CD4-positive, CD25-positive, alpha-beta regulatory T cell (primary cell): ENCODE data around the gene JSRP1. TPM values are rescaled to one million over a fixed set of nuclear protein-coding genes. Genes with fewer than 3 reads are reported as not detected.

Experiments
- ATAC-seq, 2 donors: fragments of 150-1000 bp; cut with Tn5 transposase; one replicate each; pipeline ENCODE4 v1.10.0; 2021; ENCODE audit warnings: low read depth in 2 of 2, moderate number of reproducible peaks in 2 of 2, moderate library complexity in 1 of 2
- DNase-seq, 3 donors: peaks; one replicate each; pipeline versions ENCODE4 v3.0.0 to v3.0.0-alpha.2; 2012 to 2022; ENCODE audit warnings: mixed read lengths in 1 of 3
- H3K27ac ChIP-seq: one replicate; pipeline ENCODE4 v1.7.0; 2013; ENCODE audit warnings: mild to moderate bottlenecking, low read length; ENCODE audit not compliant: insufficient read depth, poor library complexity, severe bottlenecking
- H3K27me3 ChIP-seq: one replicate; pipeline ENCODE4 v1.7.0; 2013; ENCODE audit warnings: low read length; ENCODE audit not compliant: control insufficient read depth, insufficient read depth
- H3K36me3 ChIP-seq: one replicate; pipeline ENCODE4 v1.7.0; 2013; ENCODE audit warnings: mild to moderate bottlenecking, low read length, moderate library complexity; ENCODE audit not compliant: control insufficient read depth, insufficient read depth
- H3K4me1 ChIP-seq: 2 replicates; pipeline ENCODE4 v1.7.0; 2013; ENCODE audit warnings: mild to moderate bottlenecking, low read length; ENCODE audit not compliant: insufficient read depth, control insufficient read depth, poor library complexity, severe bottlenecking
- H3K4me3 ChIP-seq: one replicate; pipeline ENCODE4 v1.7.0; 2013; ENCODE audit warnings: low read depth, mild to moderate bottlenecking, low read length, moderate library complexity
- H3K9me3 ChIP-seq, 2 experiments: 1 replicate in 1 of 2; 2 replicates in 1 of 2; pipeline ENCODE4 v1.7.0; 2013; ENCODE audit warnings: low read length in 2 of 2, mild to moderate bottlenecking in 1 of 2, moderate library complexity in 1 of 2; ENCODE audit not compliant: control insufficient read depth in 2 of 2
- H3K27ac Mint-ChIP-seq, 3 donors: one replicate each; pipeline ENCODE4 v1.8.0; 2020 to 2022; ENCODE audit warnings: mild to moderate bottlenecking in 3 of 3, mixed read lengths in 3 of 3, moderate library complexity in 2 of 3
- H3K27me3 Mint-ChIP-seq: one replicate; pipeline ENCODE4 v1.8.0; 2022; ENCODE audit warnings: mild to moderate bottlenecking, mixed read lengths
- H3K36me3 Mint-ChIP-seq: one replicate; pipeline ENCODE4 v1.8.0; 2020; ENCODE audit warnings: mixed read lengths
- H3K4me1 Mint-ChIP-seq, 4 donors: one replicate each; pipeline ENCODE4 v1.8.0; 2020 to 2022; ENCODE audit warnings: mixed read lengths in 4 of 4, mild to moderate bottlenecking in 1 of 4
- H3K4me3 Mint-ChIP-seq, 4 donors: one replicate each; pipeline ENCODE4 v1.8.0; 2020 to 2022; ENCODE audit warnings: mild to moderate bottlenecking in 4 of 4, mixed read lengths in 4 of 4, moderate library complexity in 3 of 4
- H3K9me3 Mint-ChIP-seq, 7 donors: one replicate each; pipeline ENCODE4 v1.8.0; 2020 to 2022; ENCODE audit warnings: mixed read lengths in 7 of 7, mild to moderate bottlenecking in 3 of 7, moderate library complexity in 2 of 7
- polyA plus RNA-seq, 4 donors: library from polyadenylated mRNA; unstranded; fragments of 300-500 nt; fragmentation: Illumina TruSeq; gene quantifications; one replicate each; pipeline ENCODE4 v1.2.3, GENCODE V29; 2021
- total RNA-seq: library from RNA; stranded (reverse); gene quantifications from one replicate; pipeline ENCODE4 v1.2.3, GENCODE V29; 2022

JSRP1 gene
- total and polyA plus RNA-seq, 5 donors from 2014 or later: 0.89 to 2.4 (median 1.6) TPM

DNA sequence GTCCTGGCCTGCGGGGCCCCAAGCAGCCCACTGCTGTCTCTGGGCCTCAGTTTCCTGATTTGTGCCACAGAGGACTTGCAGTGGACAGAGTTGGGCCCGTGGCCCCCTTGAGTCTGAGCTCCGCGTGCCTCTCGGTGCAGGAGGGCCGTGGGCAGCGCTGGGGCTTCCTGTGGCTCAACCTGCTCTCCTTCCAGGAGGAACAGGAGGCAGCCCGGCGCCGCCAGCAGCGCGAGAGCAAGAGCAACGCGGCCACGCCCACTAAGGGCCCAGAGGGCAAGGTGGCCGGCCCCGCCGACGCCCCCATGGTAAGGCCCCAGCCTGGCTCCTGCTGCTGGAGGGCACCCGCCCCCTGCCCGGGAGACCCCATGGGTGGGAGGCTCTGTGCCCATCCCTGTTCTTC, 46.0 kb downstream of the JSRP1 start:
- H3K36me3 Mint-ChIP-seq: peaks cover 12% of the 10 kb centered on the region
- Histone ChIP-seq H3K27ac (no peak overlapping the region), H3K36me3 (peaks cover 17% of the 10 kb centered on the region), H3K4me1 (no peaks in the 10 kb centered on the region), H3K9me3 (no peaks in the 10 kb centered on the region), H3K27me3 (no peaks in the 10 kb centered on the region), H3K4me3 (no peak overlapping the region)
- H3K4me3 Mint-ChIP-seq: no peak overlapping the region
- peaks cover 0 to 7% (median 2%) of the 10 kb centered on the region in 4 donors for H3K4me1 Mint-ChIP-seq
- H3K27ac Mint-ChIP-seq: no peak overlapping the region
- no peaks in the 10 kb centered on the region for H3K9me3 Mint-ChIP-seq
- H3K27me3 Mint-ChIP-seq: no peaks in the 10 kb centered on the region
- DNase-seq (no peak), ATAC-seq (no peak)

DNA sequence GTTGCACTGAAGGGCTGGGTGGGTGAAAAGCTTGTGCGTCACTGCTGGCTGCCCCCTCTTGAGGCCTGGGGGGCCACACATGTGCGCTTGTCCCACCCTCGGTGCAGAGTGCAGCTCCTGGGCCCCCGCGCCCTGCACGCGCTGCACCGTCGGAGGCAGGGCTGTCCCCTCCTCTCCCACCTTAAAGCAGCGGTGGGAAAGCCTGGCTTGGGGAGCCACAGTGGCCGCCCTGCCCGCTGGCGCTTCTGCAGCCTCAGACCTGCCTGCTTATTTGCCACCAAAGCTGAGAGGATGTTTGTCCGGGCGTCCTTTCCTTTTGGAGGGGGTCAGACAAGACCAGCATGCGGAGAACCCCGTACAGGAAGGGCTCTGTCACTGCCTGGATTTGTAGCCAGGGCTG, 46.8 kb downstream of the JSRP1 start:
- H3K4me1 ChIP-seq: no peaks in the 10 kb centered on the region
- Mint-ChIP-seq H3K27ac (no peak overlapping the region), H3K9me3 (no peaks in the 10 kb centered on the region), H3K27me3 (no peaks in the 10 kb centered on the region), H3K4me3 (no peak overlapping the region), H3K4me1 (peaks cover 0 to 2% (median under 1%) of the 10 kb centered on the region in 4 donors), H3K36me3 (peaks cover 13% of the 10 kb centered on the region)
- H3K9me3 ChIP-seq: no peaks in the 10 kb centered on the region
- no peak overlapping the region for H3K4me3 ChIP-seq
- peaks cover 18% of the 10 kb centered on the region for H3K36me3 ChIP-seq
- no peaks in the 10 kb centered on the region for H3K27me3 ChIP-seq
- DNase-seq (no peak), ATAC-seq (no peak)
- H3K27ac ChIP-seq: no peak overlapping the region

DNA sequence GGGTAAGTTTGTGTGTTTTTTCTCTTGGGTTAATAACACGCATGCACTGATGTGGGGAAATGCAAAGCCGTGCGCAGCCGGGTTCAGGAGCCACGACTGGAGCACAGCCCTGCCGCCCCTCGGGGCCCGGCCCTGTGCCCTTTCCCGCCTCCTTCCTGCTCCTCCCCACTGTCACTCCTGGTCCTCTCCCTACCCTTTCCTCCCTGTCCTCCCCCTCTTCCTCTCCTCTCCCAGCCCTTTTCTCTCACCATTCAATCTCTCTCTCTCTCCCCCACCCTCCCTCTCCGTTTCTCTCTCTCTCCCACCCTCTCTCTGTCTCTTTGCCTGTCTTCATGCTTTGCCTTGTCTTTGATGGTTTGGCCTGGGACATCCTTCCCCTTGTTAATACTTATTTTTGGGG, 47.2 kb downstream of the JSRP1 start:
- Histone ChIP-seq H3K36me3 (peaks cover 20% of the 10 kb centered on the region), H3K27ac (no peak overlapping the region), H3K9me3 (no peaks in the 10 kb centered on the region), H3K4me1 (no peaks in the 10 kb centered on the region), H3K4me3 (no peak overlapping the region), H3K27me3 (no peaks in the 10 kb centered on the region)
- H3K9me3 Mint-ChIP-seq: no peaks in the 10 kb centered on the region
- peaks cover 16% of the 10 kb centered on the region for H3K36me3 Mint-ChIP-seq
- H3K4me3 Mint-ChIP-seq: no peak overlapping the region
- peaks cover 0 to 4% (median 1%) of the 10 kb centered on the region in 4 donors for H3K4me1 Mint-ChIP-seq
- ATAC-seq (no peak), DNase-seq (no peak)
- H3K27ac Mint-ChIP-seq: no peak overlapping the region
- no peaks in the 10 kb centered on the region for H3K27me3 Mint-ChIP-seq

DNA sequence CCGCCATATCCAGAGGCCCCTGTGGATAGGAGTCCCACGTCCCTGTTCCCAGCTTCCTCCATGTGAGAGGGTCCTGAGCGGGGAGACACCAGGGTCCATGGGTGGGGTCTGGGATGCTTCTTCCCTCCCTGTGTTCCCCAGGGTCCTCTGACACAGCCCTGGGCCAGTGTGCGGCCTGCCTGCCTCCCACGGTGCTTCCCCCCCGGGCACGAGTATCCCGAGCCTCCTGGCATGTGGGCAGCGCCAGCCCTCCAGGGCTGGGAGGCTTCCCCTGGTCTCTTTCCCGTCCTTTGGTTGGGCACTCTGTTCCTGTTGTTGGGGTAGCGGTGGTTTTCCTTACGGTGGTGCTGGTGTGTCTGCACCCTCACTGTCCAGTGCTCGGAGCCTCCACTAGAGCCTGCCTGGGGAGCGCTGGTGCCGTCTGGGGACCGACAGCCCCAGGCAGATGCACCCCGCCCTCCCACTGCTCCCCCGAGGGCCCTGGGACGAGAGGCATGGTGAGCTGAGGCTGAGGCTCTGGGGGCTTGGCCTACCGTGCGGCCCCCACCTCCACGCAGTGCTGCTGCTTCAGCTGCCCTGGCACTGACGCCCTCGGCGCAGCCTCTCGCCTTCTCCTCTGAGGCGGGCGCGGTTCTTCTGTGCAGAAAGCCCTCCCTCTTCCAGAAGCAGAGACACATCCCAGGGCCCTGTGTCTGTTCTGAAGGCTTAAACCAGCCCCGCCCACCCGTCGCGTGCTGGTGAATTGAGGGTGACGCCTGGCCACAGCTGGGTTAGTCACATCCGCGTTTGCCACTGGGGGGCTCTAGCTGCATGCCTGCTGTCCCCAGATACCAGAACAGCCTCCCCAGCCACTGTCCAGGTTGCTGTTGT, 48.0 kb downstream of the JSRP1 start:
- H3K4me3 ChIP-seq: no peak overlapping the region
- Mint-ChIP-seq H3K9me3 (no peaks in the 10 kb centered on the region), H3K27me3 (no peaks in the 10 kb centered on the region), H3K4me1 (peaks cover 0 to 4% (median 1%) of the 10 kb centered on the region in 4 donors), H3K4me3 (no peak overlapping the region), H3K27ac (no peak overlapping the region), H3K36me3 (peaks cover 19% of the 10 kb centered on the region)
- no peaks in the 10 kb centered on the region for H3K9me3 ChIP-seq
- H3K4me1 ChIP-seq: no peaks in the 10 kb centered on the region
- H3K27me3 ChIP-seq: no peaks in the 10 kb centered on the region
- ATAC-seq (no peak), DNase-seq (peak in 1 of 3 donors; percentile 36)
- H3K27ac ChIP-seq: no peak overlapping the region
- peaks cover 22% of the 10 kb centered on the region for H3K36me3 ChIP-seq

DNA sequence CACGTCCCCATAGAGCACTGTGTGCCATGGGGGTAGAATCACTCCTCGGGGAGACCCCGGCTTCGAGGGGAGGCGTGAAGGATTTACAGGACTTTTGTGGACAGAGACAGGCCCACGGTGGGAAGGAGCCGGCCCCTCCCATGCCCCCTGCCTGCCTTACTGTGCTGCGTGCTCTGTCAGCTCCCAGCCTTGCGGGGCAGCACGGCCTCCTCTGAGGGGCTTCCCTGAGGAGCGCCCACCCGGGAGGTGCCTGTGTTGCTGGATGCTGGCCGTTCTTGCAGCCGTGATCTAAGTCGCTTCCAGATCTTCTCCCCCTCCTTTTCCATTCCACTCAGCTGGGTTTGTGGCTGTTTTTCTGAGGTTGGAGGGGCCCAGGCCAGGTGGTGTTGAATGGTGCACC, 49.2 kb downstream of the JSRP1 start:
- H3K9me3 Mint-ChIP-seq: no peaks in the 10 kb centered on the region
- Histone ChIP-seq H3K27me3 (no peaks in the 10 kb centered on the region), H3K4me3 (no peak overlapping the region), H3K36me3 (peaks cover 22% of the 10 kb centered on the region), H3K4me1 (no peaks in the 10 kb centered on the region), H3K9me3 (no peaks in the 10 kb centered on the region), H3K27ac (no peak overlapping the region)
- peaks cover 19% of the 10 kb centered on the region for H3K36me3 Mint-ChIP-seq
- H3K4me1 Mint-ChIP-seq: peaks cover 0 to 4% (median 1%) of the 10 kb centered on the region in 4 donors
- no peaks in the 10 kb centered on the region for H3K27me3 Mint-ChIP-seq
- ATAC-seq (no peak), DNase-seq (no peak)
- peak overlapping the region in 1 of 3 donors; percentile 41 for H3K27ac Mint-ChIP-seq
- H3K4me3 Mint-ChIP-seq: no peak overlapping the region

DNA sequence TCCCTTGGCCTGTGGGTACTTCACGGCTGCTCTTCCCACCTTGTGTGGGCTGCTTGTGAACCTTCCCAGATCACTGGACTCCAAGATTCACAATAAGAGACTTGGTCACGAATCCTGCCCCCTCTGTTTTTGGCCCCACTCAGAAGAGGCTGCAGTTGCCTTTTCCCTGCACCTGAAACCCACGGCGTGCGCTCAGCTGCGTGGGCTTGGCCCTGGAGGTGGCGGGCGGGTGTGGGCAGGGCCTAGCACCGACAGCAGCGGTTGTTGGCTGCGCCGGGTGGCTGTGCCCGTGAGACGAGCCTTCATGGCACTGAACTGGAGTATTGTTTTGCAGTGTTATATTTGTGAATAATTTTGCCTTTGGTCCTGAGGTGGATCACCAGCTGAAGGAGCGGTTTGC, 53.9 kb downstream of the JSRP1 start:
- no peak for DNase-seq
- Histone ChIP-seq H3K4me3 (no peak overlapping the region), H3K27ac (no peak overlapping the region), H3K4me1 (no peaks in the 10 kb centered on the region), H3K9me3 (no peaks in the 10 kb centered on the region), H3K36me3 (peaks cover 7% of the 10 kb centered on the region), H3K27me3 (no peaks in the 10 kb centered on the region)
- no peaks in the 10 kb centered on the region for H3K27me3 Mint-ChIP-seq
- no peak for ATAC-seq
- H3K4me1 Mint-ChIP-seq: peaks cover 0 to 10% (median 0%) of the 10 kb centered on the region in 4 donors
- H3K27ac Mint-ChIP-seq: no peak overlapping the region
- no peaks in the 10 kb centered on the region for H3K9me3 Mint-ChIP-seq
- H3K36me3 Mint-ChIP-seq: peaks cover 15% of the 10 kb centered on the region
- no peak overlapping the region for H3K4me3 Mint-ChIP-seq

Other genes with a start within 250 kb of the JSRP1 start
- gene BTBD2, start 240.7 kb downstream of the JSRP1 start, total RNA-seq: 58.6 TPM
- gene BTBD2, start 240.7 kb downstream of the JSRP1 start, polyA plus RNA-seq: 1 to 10 TPM; 3.2 to 5.4 (median 4.7) TPM
- gene MKNK2, start 205.2 kb downstream of the JSRP1 start, total RNA-seq: 340 TPM
- 10 to 100 TPM; 28.7 to 38.2 (median 32.0) TPM for gene MKNK2, start 205.2 kb downstream of the JSRP1 start, polyA plus RNA-seq
- 131 TPM for gene MOB3A, start 160.1 kb downstream of the JSRP1 start, total RNA-seq
- gene MOB3A, start 160.1 kb downstream of the JSRP1 start, polyA plus RNA-seq: 10 to 100 TPM; 73.6 to 91.1 (median 88.0) TPM
- 16.5 TPM for gene IZUMO4, start 159.5 kb downstream of the JSRP1 start, total RNA-seq
- under 1 TPM; 0.47 to 0.82 (median 0.70) TPM for gene IZUMO4, start 159.5 kb downstream of the JSRP1 start, polyA plus RNA-seq
- 78.0 TPM for gene AP3D1, start 104.9 kb downstream of the JSRP1 start, total RNA-seq
- gene AP3D1, start 104.9 kb downstream of the JSRP1 start, polyA plus RNA-seq: 10 to 100 TPM; 12.0 to 13.6 (median 12.9) TPM
- 39.3 TPM for gene DOT1L, start 92.5 kb downstream of the JSRP1 start, total RNA-seq
- gene DOT1L, start 92.5 kb downstream of the JSRP1 start, polyA plus RNA-seq: under 1 TPM; 0.17 to 0.47 (median 0.28) TPM
- gene PLEKHJ1, start 20.1 kb downstream of the JSRP1 start, total RNA-seq: 50.3 TPM
- gene PLEKHJ1, start 20.1 kb downstream of the JSRP1 start, polyA plus RNA-seq: 100 to 1,000 TPM in 3 of 4 donors, 10 to 100 TPM in 1; 97.7 to 121 (median 108) TPM
- gene SF3A2, start 19.6 kb downstream of the JSRP1 start, total RNA-seq: 146 TPM
- gene SF3A2, start 19.6 kb downstream of the JSRP1 start, polyA plus RNA-seq: 10 to 100 TPM; 13.5 to 26.0 (median 20.0) TPM
- 3.5 TPM for gene AMH, start 7.1 kb downstream of the JSRP1 start, total RNA-seq
- gene AMH, start 7.1 kb downstream of the JSRP1 start, polyA plus RNA-seq: not detected
- gene PEAK3, start 25.8 kb upstream of the JSRP1 start, total RNA-seq: not detected
- gene PEAK3, start 25.8 kb upstream of the JSRP1 start, polyA plus RNA-seq: under 1 TPM; 0.10 to 0.32 (median 0.15) TPM
- 0.22 TPM for gene LINGO3, start 51.7 kb upstream of the JSRP1 start, total RNA-seq
- gene LINGO3, start 51.7 kb upstream of the JSRP1 start, polyA plus RNA-seq: 1 to 10 TPM; 3.0 to 5.3 (median 3.7) TPM
- gene LSM7, start 72.2 kb upstream of the JSRP1 start, total RNA-seq: 83.9 TPM
- gene LSM7, start 72.2 kb upstream of the JSRP1 start, polyA plus RNA-seq: 100 to 1,000 TPM; 146 to 187 (median 169) TPM
- gene SPPL2B, start 72.3 kb upstream of the JSRP1 start, total RNA-seq: 69.7 TPM
- gene SPPL2B, start 72.3 kb upstream of the JSRP1 start, polyA plus RNA-seq: 1 to 10 TPM; 4.3 to 7.4 (median 6.3) TPM
- 0.17 TPM for gene TMPRSS9, start 103.8 kb upstream of the JSRP1 start, total RNA-seq
- not detected for gene TMPRSS9, start 103.8 kb upstream of the JSRP1 start, polyA plus RNA-seq
- 24.6 TPM for gene TIMM13, start 171.2 kb upstream of the JSRP1 start, total RNA-seq
- gene TIMM13, start 171.2 kb upstream of the JSRP1 start, polyA plus RNA-seq: 10 to 100 TPM; 49.7 to 62.5 (median 59.4) TPM
- gene LMNB2, start 200.5 kb upstream of the JSRP1 start, total RNA-seq: 16.0 TPM
- 1 to 10 TPM; 3.8 to 7.5 (median 4.8) TPM for gene LMNB2, start 200.5 kb upstream of the JSRP1 start, polyA plus RNA-seq
- 191 TPM for gene GADD45B, start 219.7 kb upstream of the JSRP1 start, total RNA-seq
- gene GADD45B, start 219.7 kb upstream of the JSRP1 start, polyA plus RNA-seq: 10 to 100 TPM; 53.4 to 70.2 (median 63.3) TPM